K562 (cell line): ENCODE data around the gene KRT26. TPM values are rescaled to one million over a fixed set of nuclear protein-coding genes. Genes with fewer than 3 reads are reported as not detected.

Source experiments
- CAMTA2 ChIP-seq: fragments of 250-450 bp; sonication (Bioruptor Pico); conservative IDR thresholded peaks from 2 replicates; pipeline ENCODE4 v1.5.1; 2022
- CHD4 ChIP-seq: fragments of 200-600 bp; sonication (generic); IDR thresholded peaks from 3 replicates; pipeline ENCODE4 v1.6.1; 2012; ENCODE audit warnings: low read depth, mild to moderate bottlenecking, mixed read lengths, low read length, inconsistent platforms; ENCODE audit not compliant: insufficient read depth, insufficient replicate concordance, poor library complexity, severe bottlenecking
- FOS ChIP-seq: IDR thresholded peaks from 3 replicates; pipeline ENCODE4 v1.6.1; 2011; ENCODE audit not compliant: insufficient read length; ENCODE audit errors: extremely low read depth
- PURB ChIP-seq: sonication (generic); formaldehyde crosslinking; IDR thresholded peaks from 2 replicates; pipeline ENCODE4 v1.9.0; 2021; ENCODE audit warnings: low read depth, mild to moderate bottlenecking, missing genetic modification reagents
- SMC3 ChIP-seq: conservative IDR thresholded peaks from 2 replicates; pipeline ENCODE4 v1.6.1; 2011; ENCODE audit warnings: low read depth, low read length, improper control_type of control experiment; ENCODE audit not compliant: insufficient read depth
- TEAD4 ChIP-seq, 2 experiments: sonication (generic) in 1 of 2; formaldehyde crosslinking in 1 of 2; IDR thresholded peaks; 2 replicates each; pipeline versions ENCODE4 v1.6.1 to v1.8.0; 2012 to 2022; ENCODE audit warnings: borderline replicate concordance in 1 of 2, inconsistent platforms in 1 of 2, low read length in 1 of 2, mild to moderate bottlenecking in 1 of 2, missing genetic modification reagents in 1 of 2
- ZFP36 ChIP-seq: fragments of 150-350 bp; IDR thresholded peaks from 2 replicates; pipeline ENCODE4 v1.6.1; 2018; ENCODE audit warnings: low read length, low read depth; ENCODE audit not compliant: partially characterized antibody
- ZNF253 ChIP-seq: fragments of 250-450 bp; sonication (Bioruptor Pico); conservative IDR thresholded peaks from 2 replicates; pipeline ENCODE4 v1.6.1; 2021; ENCODE audit warnings: mild to moderate bottlenecking
- ZNF707 ChIP-seq: fragments of 250-450 bp; sonication (Bioruptor Pico); conservative IDR thresholded peaks from 2 replicates; pipeline ENCODE4 v1.8.0; 2022; ENCODE audit warnings: inconsistent platforms, mild to moderate bottlenecking, moderate library complexity
- polyA plus RNA-seq, 8 experiments: library from polyadenylated mRNA; depleted of rRNA in 4 of 8; stranded (reverse) in 5 of 8; unstranded in 3 of 8; fragments of >200 nt; fragmentation: Nextera tagmentation in 2 of 8; fragmentation: Illumina TruSeq in 1 of 8; extraction: Ambion mirVana in 2 of 8; extraction: Trizol in 1 of 8; gene quantifications; 2 replicates each; pipeline versions ENCODE4 v1.2.1 to v1.2.3, GENCODE V29; 2011 to 2014; ENCODE audit warnings: inconsistent platforms in 1 of 8, missing spikeins in 1 of 8
- total RNA-seq, 7 experiments: library from RNA; depleted of rRNA in 6 of 7; stranded (reverse); fragments of >200 nt in 6 of 7; fragmentation: Illumina TruSeq in 2 of 7; extraction: Trizol in 2 of 7; gene quantifications; 2 replicates each; pipeline versions ENCODE4 v1.2.1 to v1.2.3, GENCODE V29; 2011 to 2021; ENCODE audit warnings: low replicate concordance in 1 of 7
- TF ChIP-seq, protein P1 (sequence below): fragments of 250-450 bp; sonication (Bioruptor Pico); IDR thresholded peaks from 2 replicates; pipeline ENCODE4 v1.5.0; 2022; ENCODE audit warnings: mild to moderate bottlenecking
- TF ChIP-seq, protein P2 (sequence below): fragments of 450-650 bp; IDR thresholded peaks from 2 replicates; pipeline ENCODE4 v1.6.1; 2017; ENCODE audit warnings: antibody characterized with exemption, mild to moderate bottlenecking
- TF ChIP-seq, protein P3 (sequence below): fragments of 450-650 bp; IDR thresholded peaks from 2 replicates; pipeline ENCODE4 v1.6.1; 2016; ENCODE audit warnings: low read depth, mild to moderate bottlenecking, moderate library complexity
- TF ChIP-seq, protein P4 (sequence below): fragments of 250-450 bp; sonication (Bioruptor Pico); IDR thresholded peaks from 2 replicates; pipeline ENCODE4 v1.5.0; 2021; ENCODE audit warnings: mild to moderate bottlenecking, borderline replicate concordance
- TF ChIP-seq, protein P5 (sequence below), 3 experiments: IDR thresholded peaks in 2 of 3; conservative IDR thresholded peaks in 1 of 3; 2 replicates each; pipeline ENCODE4 v1.5.1; 2011 to 2012; ENCODE audit warnings: low read length in 3 of 3, mild to moderate bottlenecking in 3 of 3, control low read depth in 2 of 3, improper control_type of control experiment in 1 of 3, inconsistent platforms in 1 of 3, low read depth in 1 of 3, mixed read lengths in 1 of 3, moderate library complexity in 1 of 3; ENCODE audit not compliant: insufficient read depth in 2 of 3

The KRT26 gene
- total and polyA plus RNA-seq, 9 of the 15 experiments (the other 6 are each of a cell fraction or from before 2014, with no cell fraction given) = not detected

DNA sequence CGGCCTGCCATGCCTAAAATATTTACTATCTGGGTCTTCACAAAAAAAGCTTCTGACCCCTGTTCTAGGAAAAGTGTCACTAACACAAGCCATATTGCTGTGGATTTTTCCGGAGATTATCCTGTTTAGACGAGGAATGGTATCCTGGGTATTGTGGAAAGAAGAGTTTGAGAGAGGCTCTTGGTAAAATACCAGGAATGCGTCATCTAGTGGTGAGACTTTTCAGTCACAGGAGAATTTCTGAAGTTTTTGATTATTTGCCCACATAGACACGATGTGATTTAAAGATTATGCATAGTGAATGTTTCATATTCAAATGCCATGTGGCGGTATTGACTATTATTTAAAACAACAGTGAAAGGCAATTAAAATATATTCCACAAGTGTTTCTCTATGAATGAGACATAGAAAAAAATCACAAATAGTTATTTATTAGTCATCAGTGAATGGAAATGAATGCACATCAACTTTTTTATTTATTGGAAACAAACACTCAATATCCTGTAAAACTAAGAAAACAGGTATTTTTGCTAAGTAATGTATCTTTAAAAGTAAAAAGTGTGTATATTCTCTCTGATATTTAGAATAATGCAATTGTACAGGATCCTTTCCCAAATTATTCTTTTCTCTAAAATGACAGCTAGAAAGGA, 19.9 kb upstream of the KRT26 start (continued):
- peak; percentile 55; the same call in 1 of the 2 replicates for TF ChIP-seq SMC3
- no peak for TF ChIP-seq CHD4
- TF ChIP-seq, protein P1, sequence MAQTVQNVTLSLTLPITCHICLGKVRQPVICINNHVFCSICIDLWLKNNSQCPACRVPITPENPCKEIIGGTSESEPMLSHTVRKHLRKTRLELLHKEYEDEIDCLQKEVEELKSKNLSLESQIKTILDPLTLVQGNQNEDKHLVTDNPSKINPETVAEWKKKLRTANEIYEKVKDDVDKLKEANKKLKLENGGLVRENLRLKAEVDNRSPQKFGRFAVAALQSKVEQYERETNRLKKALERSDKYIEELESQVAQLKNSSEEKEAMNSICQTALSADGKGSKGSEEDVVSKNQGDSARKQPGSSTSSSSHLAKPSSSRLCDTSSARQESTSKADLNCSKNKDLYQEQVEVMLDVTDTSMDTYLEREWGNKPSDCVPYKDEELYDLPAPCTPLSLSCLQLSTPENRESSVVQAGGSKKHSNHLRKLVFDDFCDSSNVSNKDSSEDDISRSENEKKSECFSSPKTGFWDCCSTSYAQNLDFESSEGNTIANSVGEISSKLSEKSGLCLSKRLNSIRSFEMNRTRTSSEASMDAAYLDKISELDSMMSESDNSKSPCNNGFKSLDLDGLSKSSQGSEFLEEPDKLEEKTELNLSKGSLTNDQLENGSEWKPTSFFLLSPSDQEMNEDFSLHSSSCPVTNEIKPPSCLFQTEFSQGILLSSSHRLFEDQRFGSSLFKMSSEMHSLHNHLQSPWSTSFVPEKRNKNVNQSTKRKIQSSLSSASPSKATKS (CRISPR knock-in tag) = no peak
- TF ChIP-seq, protein P2, sequence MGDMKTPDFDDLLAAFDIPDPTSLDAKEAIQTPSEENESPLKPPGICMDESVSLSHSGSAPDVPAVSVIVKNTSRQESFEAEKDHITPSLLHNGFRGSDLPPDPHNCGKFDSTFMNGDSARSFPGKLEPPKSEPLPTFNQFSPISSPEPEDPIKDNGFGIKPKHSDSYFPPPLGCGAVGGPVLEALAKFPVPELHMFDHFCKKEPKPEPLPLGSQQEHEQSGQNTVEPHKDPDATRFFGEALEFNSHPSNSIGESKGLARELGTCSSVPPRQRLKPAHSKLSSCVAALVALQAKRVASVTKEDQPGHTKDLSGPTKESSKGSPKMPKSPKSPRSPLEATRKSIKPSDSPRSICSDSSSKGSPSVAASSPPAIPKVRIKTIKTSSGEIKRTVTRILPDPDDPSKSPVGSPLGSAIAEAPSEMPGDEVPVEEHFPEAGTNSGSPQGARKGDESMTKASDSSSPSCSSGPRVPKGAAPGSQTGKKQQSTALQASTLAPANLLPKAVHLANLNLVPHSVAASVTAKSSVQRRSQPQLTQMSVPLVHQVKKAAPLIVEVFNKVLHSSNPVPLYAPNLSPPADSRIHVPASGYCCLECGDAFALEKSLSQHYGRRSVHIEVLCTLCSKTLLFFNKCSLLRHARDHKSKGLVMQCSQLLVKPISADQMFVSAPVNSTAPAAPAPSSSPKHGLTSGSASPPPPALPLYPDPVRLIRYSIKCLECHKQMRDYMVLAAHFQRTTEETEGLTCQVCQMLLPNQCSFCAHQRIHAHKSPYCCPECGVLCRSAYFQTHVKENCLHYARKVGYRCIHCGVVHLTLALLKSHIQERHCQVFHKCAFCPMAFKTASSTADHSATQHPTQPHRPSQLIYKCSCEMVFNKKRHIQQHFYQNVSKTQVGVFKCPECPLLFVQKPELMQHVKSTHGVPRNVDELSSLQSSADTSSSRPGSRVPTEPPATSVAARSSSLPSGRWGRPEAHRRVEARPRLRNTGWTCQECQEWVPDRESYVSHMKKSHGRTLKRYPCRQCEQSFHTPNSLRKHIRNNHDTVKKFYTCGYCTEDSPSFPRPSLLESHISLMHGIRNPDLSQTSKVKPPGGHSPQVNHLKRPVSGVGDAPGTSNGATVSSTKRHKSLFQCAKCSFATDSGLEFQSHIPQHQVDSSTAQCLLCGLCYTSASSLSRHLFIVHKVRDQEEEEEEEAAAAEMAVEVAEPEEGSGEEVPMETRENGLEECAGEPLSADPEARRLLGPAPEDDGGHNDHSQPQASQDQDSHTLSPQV = no peak
- TF ChIP-seq, protein P3, sequence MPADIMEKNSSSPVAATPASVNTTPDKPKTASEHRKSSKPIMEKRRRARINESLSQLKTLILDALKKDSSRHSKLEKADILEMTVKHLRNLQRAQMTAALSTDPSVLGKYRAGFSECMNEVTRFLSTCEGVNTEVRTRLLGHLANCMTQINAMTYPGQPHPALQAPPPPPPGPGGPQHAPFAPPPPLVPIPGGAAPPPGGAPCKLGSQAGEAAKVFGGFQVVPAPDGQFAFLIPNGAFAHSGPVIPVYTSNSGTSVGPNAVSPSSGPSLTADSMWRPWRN = no peak
- TF ChIP-seq ZNF707 (CRISPR knock-in tag) = no peak
- no peak for TF ChIP-seq PURB (CRISPR knock-in tag)
- 0 out of 2 replicates have a peak, but pooled peaks have one; percentile 29 for TF ChIP-seq TEAD4 (IDR thresholded peaks at IDR 0.05; ENCODE audit: low read length)
- no peak for TF ChIP-seq TEAD4 (CRISPR knock-in tag; IDR thresholded peaks at IDR 0.05; ENCODE audit: borderline replicate concordance)
- no peak for TF ChIP-seq ZFP36
- TF ChIP-seq ZNF253 = no peak
- no peak for TF ChIP-seq FOS
- no peak for TF ChIP-seq CAMTA2 (CRISPR knock-in tag)
- TF ChIP-seq, protein P4, sequence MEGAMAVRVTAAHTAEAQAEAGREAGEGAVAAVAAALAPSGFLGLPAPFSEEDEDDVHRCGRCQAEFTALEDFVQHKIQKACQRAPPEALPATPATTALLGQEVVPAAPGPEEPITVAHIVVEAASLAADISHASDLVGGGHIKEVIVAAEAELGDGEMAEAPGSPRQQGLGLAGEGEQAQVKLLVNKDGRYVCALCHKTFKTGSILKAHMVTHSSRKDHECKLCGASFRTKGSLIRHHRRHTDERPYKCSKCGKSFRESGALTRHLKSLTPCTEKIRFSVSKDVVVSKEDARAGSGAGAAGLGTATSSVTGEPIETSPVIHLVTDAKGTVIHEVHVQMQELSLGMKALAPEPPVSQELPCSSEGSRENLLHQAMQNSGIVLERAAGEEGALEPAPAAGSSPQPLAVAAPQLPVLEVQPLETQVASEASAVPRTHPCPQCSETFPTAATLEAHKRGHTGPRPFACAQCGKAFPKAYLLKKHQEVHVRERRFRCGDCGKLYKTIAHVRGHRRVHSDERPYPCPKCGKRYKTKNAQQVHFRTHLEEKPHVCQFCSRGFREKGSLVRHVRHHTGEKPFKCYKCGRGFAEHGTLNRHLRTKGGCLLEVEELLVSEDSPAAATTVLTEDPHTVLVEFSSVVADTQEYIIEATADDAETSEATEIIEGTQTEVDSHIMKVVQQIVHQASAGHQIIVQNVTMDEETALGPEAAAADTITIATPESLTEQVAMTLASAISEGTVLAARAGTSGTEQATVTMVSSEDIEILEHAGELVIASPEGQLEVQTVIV (CRISPR knock-in tag) = no peak
- TF ChIP-seq, protein P5, sequence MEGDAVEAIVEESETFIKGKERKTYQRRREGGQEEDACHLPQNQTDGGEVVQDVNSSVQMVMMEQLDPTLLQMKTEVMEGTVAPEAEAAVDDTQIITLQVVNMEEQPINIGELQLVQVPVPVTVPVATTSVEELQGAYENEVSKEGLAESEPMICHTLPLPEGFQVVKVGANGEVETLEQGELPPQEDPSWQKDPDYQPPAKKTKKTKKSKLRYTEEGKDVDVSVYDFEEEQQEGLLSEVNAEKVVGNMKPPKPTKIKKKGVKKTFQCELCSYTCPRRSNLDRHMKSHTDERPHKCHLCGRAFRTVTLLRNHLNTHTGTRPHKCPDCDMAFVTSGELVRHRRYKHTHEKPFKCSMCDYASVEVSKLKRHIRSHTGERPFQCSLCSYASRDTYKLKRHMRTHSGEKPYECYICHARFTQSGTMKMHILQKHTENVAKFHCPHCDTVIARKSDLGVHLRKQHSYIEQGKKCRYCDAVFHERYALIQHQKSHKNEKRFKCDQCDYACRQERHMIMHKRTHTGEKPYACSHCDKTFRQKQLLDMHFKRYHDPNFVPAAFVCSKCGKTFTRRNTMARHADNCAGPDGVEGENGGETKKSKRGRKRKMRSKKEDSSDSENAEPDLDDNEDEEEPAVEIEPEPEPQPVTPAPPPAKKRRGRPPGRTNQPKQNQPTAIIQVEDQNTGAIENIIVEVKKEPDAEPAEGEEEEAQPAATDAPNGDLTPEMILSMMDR (IDR thresholded peaks at IDR 0.05 in 2 of 3, conservative IDR thresholded peaks at IDR 0.05 in 1 of 3; ENCODE audit: insufficient read depth in 2 of 3, low read depth in 1 of 3, low read length in 3 of 3) = peak; percentile 52 to 73 (median 65)
